VCaP (cell line): ENCODE data around the gene ZCCHC8.
"Not testable (repeated sequence)": the region's sequence is repeated elsewhere in the genome, so short reads cannot be mapped to it uniquely, and the experiment has no call there.

Experiments used
- H3K27ac ChIP-seq: fragments of 450-650 bp; 2 replicates; pipeline ENCODE4 v1.5.1; 2017
- TF ChIP-seq, protein P1 (sequence below): fragments of 450-650 bp; conservative IDR thresholded peaks from 2 replicates; pipeline ENCODE4 v1.5.1; 2017; ENCODE audit warnings: mild to moderate bottlenecking, moderate library complexity

Gene ZCCHC8

GRCh38 chr12:122519418-122519817 is 18.7 kb upstream of the ZCCHC8 start:
- TF ChIP-seq, protein P1, sequence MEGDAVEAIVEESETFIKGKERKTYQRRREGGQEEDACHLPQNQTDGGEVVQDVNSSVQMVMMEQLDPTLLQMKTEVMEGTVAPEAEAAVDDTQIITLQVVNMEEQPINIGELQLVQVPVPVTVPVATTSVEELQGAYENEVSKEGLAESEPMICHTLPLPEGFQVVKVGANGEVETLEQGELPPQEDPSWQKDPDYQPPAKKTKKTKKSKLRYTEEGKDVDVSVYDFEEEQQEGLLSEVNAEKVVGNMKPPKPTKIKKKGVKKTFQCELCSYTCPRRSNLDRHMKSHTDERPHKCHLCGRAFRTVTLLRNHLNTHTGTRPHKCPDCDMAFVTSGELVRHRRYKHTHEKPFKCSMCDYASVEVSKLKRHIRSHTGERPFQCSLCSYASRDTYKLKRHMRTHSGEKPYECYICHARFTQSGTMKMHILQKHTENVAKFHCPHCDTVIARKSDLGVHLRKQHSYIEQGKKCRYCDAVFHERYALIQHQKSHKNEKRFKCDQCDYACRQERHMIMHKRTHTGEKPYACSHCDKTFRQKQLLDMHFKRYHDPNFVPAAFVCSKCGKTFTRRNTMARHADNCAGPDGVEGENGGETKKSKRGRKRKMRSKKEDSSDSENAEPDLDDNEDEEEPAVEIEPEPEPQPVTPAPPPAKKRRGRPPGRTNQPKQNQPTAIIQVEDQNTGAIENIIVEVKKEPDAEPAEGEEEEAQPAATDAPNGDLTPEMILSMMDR: no peak
- H3K27ac ChIP-seq: no peak overlapping the region

DNA sequence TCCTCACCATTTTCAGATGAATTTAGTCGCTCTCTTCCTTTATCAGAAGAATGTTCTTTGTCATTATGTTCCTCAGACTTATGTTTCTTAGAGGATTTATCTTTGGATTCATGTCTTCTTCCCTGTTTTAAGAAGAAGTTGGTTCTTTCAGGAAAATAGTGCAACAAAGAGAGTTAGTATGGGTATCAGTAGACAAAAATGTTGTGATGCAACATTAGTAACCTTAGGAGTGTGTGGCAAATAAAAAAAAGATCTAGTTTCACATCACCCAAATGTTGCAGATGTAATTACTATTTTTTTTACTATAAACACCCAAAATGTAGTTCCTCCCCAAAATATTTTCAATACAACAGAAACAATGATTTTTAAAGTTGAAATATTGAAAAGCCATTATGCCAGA is 18.2 kb upstream of the ZCCHC8 start:
- no peak overlapping the region for H3K27ac ChIP-seq
- TF ChIP-seq, protein P1: no peak

DNA sequence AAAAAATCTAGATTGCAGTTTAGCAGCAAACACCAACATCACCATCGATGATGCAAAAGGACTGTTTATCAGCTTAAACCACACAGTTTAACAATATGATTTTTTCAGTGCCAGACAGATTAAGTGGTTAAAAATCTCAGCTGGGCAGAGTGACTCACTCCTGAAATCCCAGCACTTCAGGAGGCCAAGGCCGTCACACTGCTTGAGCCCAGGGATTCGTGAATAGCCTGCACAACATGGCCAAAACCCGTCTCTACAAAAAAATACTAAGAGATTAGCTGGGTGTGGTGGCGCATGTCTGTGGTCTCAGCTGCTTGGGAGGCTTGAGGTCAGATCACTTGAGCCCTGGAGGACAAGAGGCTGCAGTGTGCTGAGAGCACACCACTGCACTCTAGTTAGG is 17.1 kb upstream of the ZCCHC8 start:
- TF ChIP-seq, protein P1: no peak
- no peak overlapping the region for H3K27ac ChIP-seq

DNA sequence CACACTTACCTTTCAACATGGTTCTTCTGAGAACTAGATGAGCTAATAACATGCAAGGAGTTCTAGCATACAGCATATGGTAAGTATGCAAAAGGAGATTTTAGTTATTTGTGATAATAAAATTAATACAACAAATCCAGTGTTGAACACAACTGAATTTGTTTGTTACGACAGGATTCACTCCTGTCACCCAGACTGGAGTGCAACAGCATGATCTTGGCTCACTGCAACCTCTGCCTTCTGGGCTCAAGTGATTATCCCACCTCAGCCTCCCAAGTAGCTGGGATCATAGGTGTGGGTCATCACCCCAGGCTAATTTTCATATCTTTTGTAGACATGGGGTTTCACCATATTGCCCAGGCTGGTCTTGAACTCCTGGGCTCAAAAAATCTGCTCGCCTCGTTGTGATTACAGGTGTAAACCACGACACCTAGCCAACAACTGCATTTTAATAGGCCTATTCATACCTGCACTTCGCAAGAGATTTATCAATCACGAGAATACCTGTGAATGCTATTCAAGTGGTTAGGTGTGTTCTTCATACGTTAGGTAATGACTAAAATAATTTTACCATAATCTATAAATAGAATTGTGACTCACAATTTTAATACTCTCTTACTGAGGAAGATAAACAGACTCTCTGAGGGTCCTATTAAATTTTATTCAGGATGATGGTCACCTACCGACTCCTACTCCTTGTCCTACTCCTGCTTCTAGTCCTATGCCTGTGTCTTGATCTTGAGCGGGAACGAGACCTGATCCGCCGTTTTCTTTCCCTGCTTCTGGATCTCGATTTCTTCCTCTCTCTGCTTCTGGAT is 16.0 kb upstream of the ZCCHC8 start:
- TF ChIP-seq, protein P1: no peak
- no peak overlapping the region for H3K27ac ChIP-seq

DNA sequence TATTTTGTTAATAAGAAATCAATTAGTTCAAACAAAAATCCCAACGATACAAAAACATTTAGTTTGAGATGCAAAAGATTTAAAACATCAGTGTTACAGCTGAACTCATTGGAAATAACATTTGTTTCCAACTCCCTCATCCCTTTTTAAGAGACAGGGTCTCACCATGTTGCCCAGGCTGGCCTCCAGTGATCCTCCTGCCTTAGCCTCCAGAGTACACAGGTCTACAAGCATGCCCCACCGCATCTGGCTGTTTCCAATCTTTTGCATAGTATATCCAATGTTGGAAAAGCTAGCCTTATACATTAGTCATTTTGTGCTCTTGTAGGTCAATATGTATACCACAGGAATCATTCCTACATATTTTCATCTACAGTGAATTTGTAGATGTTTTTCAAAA is 14.5 kb upstream of the ZCCHC8 start:
- TF ChIP-seq, protein P1: no peak
- no peak overlapping the region for H3K27ac ChIP-seq

GRCh38 chr12:122513660-122514059 is 12.9 kb upstream of the ZCCHC8 start:
- TF ChIP-seq, protein P1: no peak
- no peak overlapping the region for H3K27ac ChIP-seq

- H3K27ac ChIP-seq: not testable (repeated sequence)
Measured at GRCh38 chr12:122513028-122513427, 12.3 kb upstream of the ZCCHC8 start.

GRCh38 chr12:122508163-122508562 is 7.4 kb upstream of the ZCCHC8 start:
- H3K27ac ChIP-seq: no peak overlapping the region
- TF ChIP-seq, protein P1: no peak
